Measurements from ENCODE around the gene UMODL1. TPM values are rescaled to one million over a fixed set of nuclear protein-coding genes. Genes with fewer than 3 reads are reported as not detected.

The UMODL1 gene
- total RNA-seq, 1 experiment from 2014 or later = 0.18 TPM

GRCh38 chr21:42123219-42123908 lies 52.2 kb downstream of the UMODL1 start:
- POLR2A ChIA-PET = no interaction called here
- TF ChIP-seq SIN3A (IDR thresholded peaks at IDR 0.05; ENCODE audit: borderline replicate concordance, insufficient read depth, low read depth, low read length) (no peak), CTCF (IDR thresholded peaks at IDR 0.05) (no peak), POLR2AphosphoS5 (IDR thresholded peaks at IDR 0.05; ENCODE audit: low read depth, low read length) (no peak), TCF7L2 (IDR thresholded peaks at IDR 0.05; ENCODE audit: low read depth, low read length) (no peak)
- TF ChIP-seq, protein P1, sequence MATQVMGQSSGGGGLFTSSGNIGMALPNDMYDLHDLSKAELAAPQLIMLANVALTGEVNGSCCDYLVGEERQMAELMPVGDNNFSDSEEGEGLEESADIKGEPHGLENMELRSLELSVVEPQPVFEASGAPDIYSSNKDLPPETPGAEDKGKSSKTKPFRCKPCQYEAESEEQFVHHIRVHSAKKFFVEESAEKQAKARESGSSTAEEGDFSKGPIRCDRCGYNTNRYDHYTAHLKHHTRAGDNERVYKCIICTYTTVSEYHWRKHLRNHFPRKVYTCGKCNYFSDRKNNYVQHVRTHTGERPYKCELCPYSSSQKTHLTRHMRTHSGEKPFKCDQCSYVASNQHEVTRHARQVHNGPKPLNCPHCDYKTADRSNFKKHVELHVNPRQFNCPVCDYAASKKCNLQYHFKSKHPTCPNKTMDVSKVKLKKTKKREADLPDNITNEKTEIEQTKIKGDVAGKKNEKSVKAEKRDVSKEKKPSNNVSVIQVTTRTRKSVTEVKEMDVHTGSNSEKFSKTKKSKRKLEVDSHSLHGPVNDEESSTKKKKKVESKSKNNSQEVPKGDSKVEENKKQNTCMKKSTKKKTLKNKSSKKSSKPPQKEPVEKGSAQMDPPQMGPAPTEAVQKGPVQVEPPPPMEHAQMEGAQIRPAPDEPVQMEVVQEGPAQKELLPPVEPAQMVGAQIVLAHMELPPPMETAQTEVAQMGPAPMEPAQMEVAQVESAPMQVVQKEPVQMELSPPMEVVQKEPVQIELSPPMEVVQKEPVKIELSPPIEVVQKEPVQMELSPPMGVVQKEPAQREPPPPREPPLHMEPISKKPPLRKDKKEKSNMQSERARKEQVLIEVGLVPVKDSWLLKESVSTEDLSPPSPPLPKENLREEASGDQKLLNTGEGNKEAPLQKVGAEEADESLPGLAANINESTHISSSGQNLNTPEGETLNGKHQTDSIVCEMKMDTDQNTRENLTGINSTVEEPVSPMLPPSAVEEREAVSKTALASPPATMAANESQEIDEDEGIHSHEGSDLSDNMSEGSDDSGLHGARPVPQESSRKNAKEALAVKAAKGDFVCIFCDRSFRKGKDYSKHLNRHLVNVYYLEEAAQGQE (IDR thresholded peaks at IDR 0.05; ENCODE audit: insufficient read depth in 1 of 2, low read depth in 2 of 2, low read length in 1 of 2) = no peak
- H3K27me3 ChIP-seq (ENCODE audit: control insufficient read depth, insufficient read depth, low read length) = no peaks in the 10 kb centered on the region

DNA sequence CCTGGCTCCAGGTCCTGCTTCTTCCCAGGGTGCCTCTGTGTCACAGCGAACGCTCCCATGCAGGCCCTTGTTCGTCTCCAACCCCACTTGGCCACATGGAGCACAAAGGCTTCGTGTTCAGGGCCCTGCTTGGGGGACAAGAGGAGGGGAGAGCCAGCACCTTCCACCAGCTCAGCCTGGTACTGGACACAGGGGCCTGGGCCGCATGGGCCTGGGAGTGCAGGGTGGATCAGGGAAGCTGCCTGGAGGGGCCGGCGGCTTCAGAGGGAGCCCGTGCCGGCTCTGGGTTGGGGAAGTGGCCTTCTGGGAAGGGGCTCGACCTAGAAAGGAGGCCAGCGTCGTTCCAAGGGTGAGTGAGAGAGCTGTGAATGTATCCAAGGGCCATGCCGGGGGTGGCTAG lies 53.0 kb downstream of the UMODL1 start:
- DNase-seq (ENCODE audit: low read depth, low spot score) = no peak
- TF ChIP-seq, protein P1 (IDR thresholded peaks at IDR 0.05; ENCODE audit: insufficient read depth in 1 of 2, low read depth in 2 of 2, low read length in 1 of 2) = no peak
- TF ChIP-seq TCF7L2 (IDR thresholded peaks at IDR 0.05; ENCODE audit: low read depth, low read length) (no peak), POLR2AphosphoS5 (IDR thresholded peaks at IDR 0.05; ENCODE audit: low read depth, low read length) (no peak), SIN3A (IDR thresholded peaks at IDR 0.05; ENCODE audit: borderline replicate concordance, insufficient read depth, low read depth, low read length) (no peak)
- intact Hi-C loops (cut with micrococcal nuclease; ENCODE audit: unreplicated experiment) = no loop called here
- no TSS peak for BruUV-seq (replicated peaks)
- Histone ChIP-seq H3K36me3 (ENCODE audit: control insufficient read depth, insufficient read depth, low read length) (no peaks in the 10 kb centered on the region), H3K27ac (ENCODE audit: low read length) (no peak overlapping the region), H3K4me3 (ENCODE audit: low read depth in 2 of 2, low read length in 2 of 2) (no peak overlapping the region), H3K27me3 (ENCODE audit: control insufficient read depth, insufficient read depth, low read length) (no peaks in the 10 kb centered on the region), H3K4me1 (ENCODE audit: control insufficient read depth, insufficient read depth, low read length) (no peaks in the 10 kb centered on the region), H3K9me3 (ENCODE audit: control insufficient read depth, insufficient read depth, low read depth, low read length) (no peaks in the 10 kb centered on the region)
- ChIA-PET POLR2A (no interaction called here), CTCF (interaction anchor here (0.6 kb wide), 1 partner anchor 137 kb away, joined by 4 read pairs; no protein-coding TSS in a partner anchor)
- no peak for ATAC-seq
- in situ Hi-C loops (cut with HindIII; ENCODE audit: low pct_unique_long_range_greater_than_20kb, low sequenced_read_pairs) = no loop called here

More at GRCh38 chr21:42123219-42123908, 52.2 kb downstream of the UMODL1 start:
- DNase-seq (ENCODE audit: low read depth, low spot score) = no peak
- no peaks in the 10 kb centered on the region for H3K36me3 ChIP-seq (ENCODE audit: control insufficient read depth, insufficient read depth, low read length)
- in situ Hi-C loops (cut with HindIII; ENCODE audit: low pct_unique_long_range_greater_than_20kb, low sequenced_read_pairs) = no loop called here
- intact Hi-C loops (cut with micrococcal nuclease; ENCODE audit: unreplicated experiment) = no loop called here
- CTCF ChIA-PET = no interaction called here
- H3K4me3 ChIP-seq (ENCODE audit: low read depth in 2 of 2, low read length in 2 of 2) = no peak overlapping the region
- no peak for ATAC-seq
- no peaks in the 10 kb centered on the region for H3K9me3 ChIP-seq (ENCODE audit: control insufficient read depth, insufficient read depth, low read depth, low read length)
- no peaks in the 10 kb centered on the region for H3K4me1 ChIP-seq (ENCODE audit: control insufficient read depth, insufficient read depth, low read length)
- no TSS peak for BruUV-seq (replicated peaks)
- no peak overlapping the region for H3K27ac ChIP-seq (ENCODE audit: low read length)
